Measurements from ENCODE around the gene NPIPA5. TPM values are rescaled to one million over a fixed set of nuclear protein-coding genes. Genes with fewer than 3 reads are reported as not detected.

The NPIPA5 gene
- total RNA-seq, 4 donors from 2014 or later = 10.4 to 35.5 (median 17.5) TPM

Other genes with a start within 250 kb of the NPIPA5 start
- gene MPV17L, start 17.5 kb upstream of the NPIPA5 start, total RNA-seq = 1 to 10 TPM; 6.6 to 9.5 (median 9.3) TPM
- gene BMERB1, start 56.3 kb upstream of the NPIPA5 start, total RNA-seq = 100 to 1,000 TPM in 2 of 4 donors, 10 to 100 TPM in 2; 75.6 to 103 (median 92.9) TPM